ENCODE data around the gene PITPNM3. TPM values are rescaled to one million over a fixed set of nuclear protein-coding genes. Genes with fewer than 3 reads are reported as not detected.

PITPNM3 gene
- total RNA-seq, 4 donors from 2014 or later = 23.3 to 87.7 (median 47.8) TPM

GRCh38 chr17:6554871-6555330 lies 1.5 kb downstream of the PITPNM3 start:
- H3K36me3 ChIP-seq = no peaks in the 10 kb centered on the region
- peak overlapping the region; percentile 75 to 87 for H3K4me3 ChIP-seq
- ATAC-seq = no peak
- WGBS, 2 donors (ENCODE audit: low coverage in 1 of 2) = 0% methylated on average over 2 of the region's 12 CpGs; no CpG with 5 or more reads in 1 of the 2 donors
- peaks cover 0 to 80% (median 21%) of the 10 kb centered on the region in 3 donors for H3K4me1 ChIP-seq
- no peaks in the 10 kb centered on the region for H3K9me3 ChIP-seq
- no peak for TF ChIP-seq EP300 (IDR thresholded peaks at IDR 0.05)
- TF ChIP-seq POLR2A (IDR thresholded peaks at IDR 0.05) = no peak
- TF ChIP-seq CTCF (IDR thresholded peaks at IDR 0.05) = no peak
- peaks cover 16% of the 10 kb centered on the region for H3K27me3 ChIP-seq
- peak overlapping the region; percentile 87 to 94 (median 90) for H3K27ac ChIP-seq

GRCh38 chr17:6554342-6554741 lies 2.0 kb downstream of the PITPNM3 start:
- ATAC-seq = no peak
- no peaks in the 10 kb centered on the region for H3K36me3 ChIP-seq
- peak overlapping the region; percentile 87 to 94 (median 90) for H3K27ac ChIP-seq
- H3K9me3 ChIP-seq = no peaks in the 10 kb centered on the region
- peak overlapping the region in 1 of 2 donors; percentile 87 for H3K4me3 ChIP-seq
- WGBS, 2 donors (ENCODE audit: low coverage in 1 of 2) = 64 to 67% methylated on average over 1 to 4 of the region's 4 CpGs
- TF ChIP-seq CTCF (IDR thresholded peaks at IDR 0.05) (no peak), EP300 (IDR thresholded peaks at IDR 0.05) (no peak), POLR2A (IDR thresholded peaks at IDR 0.05) (no peak), POLR2AphosphoS5 (IDR thresholded peaks at IDR 0.05) (no peak)
- H3K4me1 ChIP-seq = peaks cover 0 to 85% (median 25%) of the 10 kb centered on the region in 3 donors
- peaks cover 16% of the 10 kb centered on the region for H3K27me3 ChIP-seq

GRCh38 chr17:6551869-6552531 lies 4.4 kb downstream of the PITPNM3 start:
- H3K4me1 ChIP-seq = peaks cover 3 to 94% (median 36%) of the 10 kb centered on the region in 3 donors
- ATAC-seq = peak; percentile 35
- H3K4me3 ChIP-seq = no peak overlapping the region
- peak overlapping the region; percentile 62 to 94 (median 90) for H3K27ac ChIP-seq
- peaks cover 16% of the 10 kb centered on the region for H3K27me3 ChIP-seq
- no peaks in the 10 kb centered on the region for H3K36me3 ChIP-seq
- 57 to 58% methylated on average over 2 to 10 of the region's 11 CpGs for WGBS, 2 donors (ENCODE audit: low coverage in 1 of 2)
- TF ChIP-seq EP300 (IDR thresholded peaks at IDR 0.05) (no peak), POLR2A (IDR thresholded peaks at IDR 0.05) (no peak), POLR2AphosphoS5 (IDR thresholded peaks at IDR 0.05) (no peak), CTCF (IDR thresholded peaks at IDR 0.05) (no peak)
- no peaks in the 10 kb centered on the region for H3K9me3 ChIP-seq

- H3K4me1 ChIP-seq = peaks cover 3 to 96% (median 36%) of the 10 kb centered on the region in 3 donors
- no peak for ATAC-seq
- H3K36me3 ChIP-seq = no peaks in the 10 kb centered on the region
- WGBS, 2 donors (ENCODE audit: low coverage in 1 of 2) = 40 to 82% methylated on average over 1 to 5 of the region's 5 CpGs
- peak overlapping the region; percentile 62 to 94 (median 90) for H3K27ac ChIP-seq
- H3K27me3 ChIP-seq = peaks cover 16% of the 10 kb centered on the region
- no peaks in the 10 kb centered on the region for H3K9me3 ChIP-seq
- no peak for TF ChIP-seq EP300 (IDR thresholded peaks at IDR 0.05)
- no peak overlapping the region for H3K4me3 ChIP-seq
Observed at GRCh38 chr17:6551356-6551755, 5.0 kb downstream of the PITPNM3 start.

GRCh38 chr17:6549384-6550036 lies 6.8 kb downstream of the PITPNM3 start:
- Histone ChIP-seq H3K27ac (peak overlapping the region; percentile 80 to 94 (median 90)), H3K9me3 (no peaks in the 10 kb centered on the region), H3K4me1 (peaks cover 3 to 97% (median 25%) of the 10 kb centered on the region in 3 donors), H3K27me3 (peaks cover 7% of the 10 kb centered on the region), H3K4me3 (no peak overlapping the region), H3K36me3 (no peaks in the 10 kb centered on the region)
- no peak for ATAC-seq
- TF ChIP-seq POLR2A (IDR thresholded peaks at IDR 0.05) (no peak), CTCF (IDR thresholded peaks at IDR 0.05) (peak in 1 of 4 experiments; percentile 35)
- WGBS, 2 donors (ENCODE audit: low coverage in 1 of 2) = 30% methylated on average over 2 of the region's 9 CpGs; no CpG with 5 or more reads in 1 of the 2 donors

All from gastroesophageal sphincter (tissue), 4 donors.